Measurements from ENCODE around the gene PRSS16.
"Not testable (repeated sequence)": the region's sequence is repeated elsewhere in the genome, so short reads cannot be mapped to it uniquely, and the experiment has no call there.

PRSS16 gene, protein sequence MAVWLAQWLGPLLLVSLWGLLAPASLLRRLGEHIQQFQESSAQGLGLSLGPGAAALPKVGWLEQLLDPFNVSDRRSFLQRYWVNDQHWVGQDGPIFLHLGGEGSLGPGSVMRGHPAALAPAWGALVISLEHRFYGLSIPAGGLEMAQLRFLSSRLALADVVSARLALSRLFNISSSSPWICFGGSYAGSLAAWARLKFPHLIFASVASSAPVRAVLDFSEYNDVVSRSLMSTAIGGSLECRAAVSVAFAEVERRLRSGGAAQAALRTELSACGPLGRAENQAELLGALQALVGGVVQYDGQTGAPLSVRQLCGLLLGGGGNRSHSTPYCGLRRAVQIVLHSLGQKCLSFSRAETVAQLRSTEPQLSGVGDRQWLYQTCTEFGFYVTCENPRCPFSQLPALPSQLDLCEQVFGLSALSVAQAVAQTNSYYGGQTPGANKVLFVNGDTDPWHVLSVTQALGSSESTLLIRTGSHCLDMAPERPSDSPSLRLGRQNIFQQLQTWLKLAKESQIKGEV

DNA sequence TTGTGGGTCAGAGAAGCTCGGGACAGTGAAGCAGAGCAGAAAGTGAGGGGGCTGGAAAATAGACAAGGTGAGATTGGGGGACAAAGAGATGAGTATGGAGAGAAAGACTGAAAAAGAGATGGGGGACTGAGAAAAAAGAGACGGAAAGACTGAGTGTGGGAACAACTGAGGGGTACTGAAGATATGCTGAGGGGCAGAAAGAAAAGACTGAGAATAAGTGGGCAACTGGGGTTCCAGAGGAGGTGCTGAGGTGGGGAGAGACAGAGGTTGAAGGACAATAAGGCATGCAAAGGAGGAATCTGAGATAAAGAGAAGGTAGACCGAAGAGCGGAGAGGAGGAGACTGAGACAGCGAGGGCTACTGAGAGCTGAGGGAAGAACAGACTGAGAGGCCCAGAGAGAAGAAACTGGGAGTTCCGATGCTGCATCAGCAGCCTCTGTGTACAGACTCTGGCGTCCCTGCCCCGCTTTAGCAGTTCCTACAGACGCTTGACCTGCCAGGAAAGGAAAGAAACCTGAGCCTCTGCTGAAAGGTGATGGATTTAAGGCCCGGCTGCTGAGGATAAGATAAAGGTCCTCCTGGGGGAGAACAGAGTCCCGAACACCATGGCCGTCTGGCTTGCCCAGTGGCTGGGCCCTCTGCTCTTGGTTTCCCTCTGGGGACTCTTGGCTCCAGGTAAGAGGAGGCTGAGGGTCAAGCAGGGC is at the start of gene PRSS16:
PRSS16 (plus strand) TSS at position 569 of the 704 bp plus-strand sequence; CDS start at position 606, 37 bp downstream.
- no peak for DNase-seq (ENCODE audit: low read depth)

DNA sequence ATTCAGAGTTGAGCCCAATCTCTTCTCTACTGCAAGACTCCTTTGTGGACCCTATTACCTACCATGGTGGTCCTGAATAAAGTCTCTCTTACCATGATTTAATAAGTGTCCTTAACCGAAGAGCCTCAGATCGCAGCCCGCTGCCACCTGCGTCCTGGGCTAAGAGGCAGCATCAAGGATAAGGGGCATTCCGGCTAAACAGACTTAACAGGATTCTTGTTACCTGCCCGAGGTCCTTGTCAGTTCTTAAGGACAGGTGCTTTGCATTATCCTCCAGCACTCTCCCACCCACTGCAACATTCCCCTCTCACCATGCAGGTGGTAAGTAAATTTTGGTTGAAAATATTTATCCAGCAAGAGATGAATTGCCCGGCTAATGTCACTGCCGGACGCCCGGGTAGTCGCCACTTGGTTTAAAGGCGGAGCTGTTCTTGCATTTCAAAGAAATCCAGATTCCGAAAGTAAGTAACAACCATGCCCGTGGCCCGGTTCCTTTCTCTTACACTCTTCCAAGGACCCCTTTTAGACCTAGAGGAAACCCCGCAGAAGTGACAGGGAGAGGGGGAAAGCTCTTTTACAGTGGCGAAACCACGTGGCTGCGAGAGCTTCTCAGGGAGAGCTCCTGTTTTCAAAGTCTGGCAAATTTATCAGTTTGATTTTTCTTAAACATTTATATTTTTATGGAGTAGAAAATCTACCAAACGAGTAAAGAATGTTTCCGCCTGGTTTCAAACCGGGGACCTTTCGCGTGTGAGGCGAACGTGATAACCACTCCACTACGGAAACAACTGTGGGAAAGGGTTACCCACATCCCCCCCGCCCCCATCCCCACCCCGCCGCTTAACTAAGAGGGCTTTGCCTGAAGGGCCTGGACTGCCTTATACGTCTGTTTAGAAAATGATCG is 41.9 kb upstream of the PRSS16 start:
- DNase-seq (ENCODE audit: low read depth): no peak

DNA sequence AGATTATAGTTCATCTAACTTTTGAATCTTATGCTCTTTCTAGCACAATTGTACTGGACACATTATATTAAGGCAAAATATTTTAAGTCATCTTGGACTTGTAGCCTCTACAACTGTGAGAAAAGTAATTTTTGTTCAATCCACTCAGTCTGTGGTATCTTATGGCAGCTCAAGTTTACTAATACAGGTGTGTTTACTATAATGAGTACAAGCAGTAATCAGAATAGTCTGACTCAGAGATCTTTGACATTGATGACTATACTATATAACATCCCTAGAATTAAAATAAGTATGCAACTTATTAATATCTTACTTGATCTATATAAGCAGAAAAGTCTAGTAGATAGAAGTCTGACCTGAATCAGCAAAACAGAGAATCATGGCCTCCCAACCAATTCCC is 40.7 kb upstream of the PRSS16 start:
- no peak for DNase-seq (ENCODE audit: low read depth)

DNA sequence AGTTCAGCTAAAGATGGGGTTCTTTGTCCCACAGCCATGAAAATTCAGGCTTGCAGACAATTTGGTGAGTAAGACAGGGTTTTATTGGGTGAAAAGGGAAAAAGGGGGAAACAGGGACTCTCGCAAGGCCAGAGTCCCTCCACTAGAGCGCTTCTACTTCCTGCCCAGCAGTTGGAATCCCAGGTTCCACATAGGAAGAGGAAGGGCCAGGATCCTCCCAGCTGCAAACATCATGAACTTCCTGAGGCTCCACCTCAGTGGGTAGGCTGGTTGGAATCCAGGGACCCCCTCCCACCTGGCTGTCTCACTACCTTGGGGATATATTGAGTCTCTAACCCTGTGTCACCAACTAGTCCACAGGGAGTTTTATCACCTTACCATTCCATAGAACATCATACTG is 39.5 kb upstream of the PRSS16 start:
- DNase-seq (ENCODE audit: low read depth): no peak

DNA sequence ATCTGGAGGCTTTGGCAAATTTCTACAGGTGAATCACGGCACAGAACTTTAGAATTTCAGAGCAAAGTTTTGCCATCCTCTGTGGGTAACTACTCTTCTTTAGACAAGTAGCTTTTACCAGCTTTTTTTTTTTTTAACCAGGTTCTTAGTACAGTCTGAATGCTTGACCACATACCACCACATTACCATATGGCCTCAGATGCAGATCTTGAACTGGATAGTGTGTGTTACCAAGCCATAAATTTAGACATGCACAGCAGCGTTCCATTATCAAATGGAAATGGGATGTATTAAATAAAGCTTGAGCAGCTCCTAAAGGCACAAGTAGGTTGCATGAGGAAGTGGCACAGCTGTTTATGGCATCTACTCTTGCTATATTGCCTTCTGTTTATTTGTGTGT is 38.3 kb upstream of the PRSS16 start:
- DNase-seq (ENCODE audit: low read depth): no peak

DNA sequence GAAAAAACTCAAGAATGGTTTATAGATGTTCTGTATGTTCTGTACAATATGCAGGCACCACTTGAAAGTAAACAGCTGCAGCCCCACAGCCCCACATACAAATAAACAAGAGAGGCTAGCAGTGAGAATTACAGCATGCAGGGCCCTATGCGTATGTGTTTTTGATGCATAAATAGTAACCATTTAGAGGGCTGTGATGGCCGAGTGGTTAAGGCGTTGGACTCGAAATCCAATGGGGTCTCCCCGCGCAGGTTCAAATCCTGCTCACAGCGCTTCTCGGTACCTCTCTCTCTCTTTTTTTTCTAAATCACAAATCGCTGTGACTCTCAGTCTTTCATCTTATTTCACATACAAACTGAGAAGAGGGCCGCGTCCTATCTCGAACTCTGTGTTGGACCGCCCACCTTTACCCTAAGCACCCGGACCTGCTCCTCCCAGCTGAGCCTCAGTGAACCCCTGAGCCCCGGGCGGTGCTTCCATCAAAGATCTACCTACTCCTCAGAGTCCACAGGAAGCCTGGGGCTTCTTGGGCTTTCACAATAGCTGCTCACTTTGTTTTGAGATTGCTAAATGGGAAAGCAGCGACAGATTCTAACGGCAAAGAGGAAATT is 37.7 kb upstream of the PRSS16 start:
- DNase-seq (ENCODE audit: low read depth): no peak

DNA sequence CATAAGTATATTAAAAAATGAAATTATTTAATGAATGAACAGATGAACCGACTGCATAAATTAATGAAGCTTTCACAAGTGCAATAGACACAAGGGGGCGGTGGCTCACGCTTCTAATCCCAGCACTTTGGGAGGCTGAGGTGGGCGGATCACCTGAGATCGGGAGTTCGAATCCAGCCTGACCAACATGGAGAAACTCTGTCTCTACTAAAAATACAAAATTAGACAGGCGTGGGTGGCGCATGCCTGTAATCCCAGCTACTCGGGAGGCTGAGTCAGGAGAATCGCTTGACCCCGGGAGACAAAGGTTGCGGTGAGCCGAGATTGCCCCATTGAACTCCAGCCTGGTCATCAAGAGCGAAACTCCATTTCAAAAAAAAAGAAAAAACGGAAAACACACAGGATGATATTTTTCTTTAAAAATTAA is 34.4 kb upstream of the PRSS16 start:
- DNase-seq (ENCODE audit: low read depth): not testable (repeated sequence)

DNA sequence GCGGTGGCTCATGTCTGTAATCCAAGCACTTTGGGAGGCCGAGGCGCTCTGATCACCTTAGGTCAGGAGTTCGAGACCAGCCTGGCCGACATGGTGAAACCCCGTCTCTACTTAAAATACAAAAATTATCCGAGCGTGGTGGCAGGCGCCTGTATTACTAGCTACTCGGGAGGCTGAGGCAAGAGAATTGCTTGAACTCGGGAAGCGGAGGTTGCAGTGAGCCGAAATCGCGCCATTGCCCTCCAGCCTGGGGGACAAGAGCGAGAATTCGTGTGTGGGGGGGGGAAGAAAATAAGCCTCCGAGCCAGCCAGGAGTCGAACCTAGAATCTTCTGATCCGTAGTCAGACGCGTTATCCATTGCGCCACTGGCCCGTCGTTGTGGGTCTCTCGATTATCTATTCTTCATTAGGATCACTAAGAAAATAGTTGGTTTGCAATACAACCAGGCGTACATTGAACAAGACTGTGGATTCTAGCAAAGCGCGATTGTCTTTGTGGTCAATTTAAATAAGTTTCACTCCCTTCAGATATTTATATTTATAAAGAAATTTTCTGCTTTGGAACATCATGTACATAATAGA is 33.9 kb upstream of the PRSS16 start:
- DNase-seq (ENCODE audit: low read depth): no peak

DNA sequence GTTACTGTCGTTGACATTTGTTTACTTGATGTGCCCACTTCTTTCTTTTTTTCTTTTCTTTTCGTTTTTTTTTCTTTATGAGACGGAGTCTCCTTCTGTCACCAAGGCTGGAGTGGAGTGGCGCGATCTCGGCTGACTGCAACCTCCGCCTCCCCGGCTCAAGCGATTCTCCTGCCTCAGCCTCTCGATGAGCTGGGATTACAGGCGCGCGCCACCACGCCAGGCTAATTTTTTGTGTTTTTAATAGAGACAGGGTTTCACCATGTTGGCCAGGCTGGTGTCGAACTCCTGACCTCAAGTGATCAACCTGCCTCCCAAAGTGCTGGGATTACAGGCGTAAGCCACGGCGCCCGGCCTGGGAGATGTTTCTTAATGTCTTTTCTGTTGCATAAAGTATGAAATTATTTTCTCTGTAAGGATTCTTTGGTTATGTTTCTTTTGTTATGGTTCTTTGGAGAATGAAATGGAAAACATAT is 33.3 kb upstream of the PRSS16 start:
- DNase-seq (ENCODE audit: low read depth): no peak

DNA sequence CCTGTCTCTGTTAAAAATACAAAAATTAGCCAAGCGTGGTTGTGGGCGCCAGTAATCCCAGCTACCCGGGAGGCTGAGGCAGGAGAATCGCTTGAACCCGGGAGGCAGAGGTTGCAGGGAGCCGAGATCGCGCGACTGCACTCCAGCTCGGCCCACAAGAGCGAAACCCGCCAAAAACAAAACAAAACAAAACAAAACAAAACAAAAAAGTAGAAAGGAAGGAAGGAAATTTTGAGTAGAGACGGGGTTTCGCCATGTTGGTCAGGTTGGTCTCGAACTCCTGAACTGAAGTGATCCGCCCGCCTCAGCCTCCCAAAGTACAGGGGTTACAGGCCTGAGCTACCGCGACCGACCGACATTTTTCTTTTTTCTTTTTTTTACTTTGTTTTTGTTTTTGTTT is 30.6 kb upstream of the PRSS16 start:
- no peak for DNase-seq (ENCODE audit: low read depth)

DNA sequence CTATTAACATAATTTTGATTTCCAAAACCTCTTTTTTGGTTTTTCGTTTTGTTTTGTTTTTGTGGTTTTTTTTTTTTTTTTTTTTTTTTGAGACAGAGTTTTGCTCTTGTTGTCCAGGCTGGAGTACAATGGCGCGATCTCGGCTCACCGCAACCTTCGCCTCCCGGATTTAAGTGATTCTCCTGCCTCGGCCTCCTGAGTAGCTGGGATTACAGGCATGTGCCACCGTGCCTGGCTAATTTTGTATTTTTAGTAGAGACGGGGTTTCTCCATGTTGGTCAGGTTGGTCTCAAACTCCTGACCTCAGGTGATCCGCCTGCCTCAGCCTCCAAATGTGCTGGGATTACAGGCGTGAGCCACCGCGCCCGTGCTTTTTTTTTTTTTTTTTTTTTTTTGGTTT is 24.5 kb upstream of the PRSS16 start:
- DNase-seq (ENCODE audit: low read depth): not testable (repeated sequence)

DNA sequence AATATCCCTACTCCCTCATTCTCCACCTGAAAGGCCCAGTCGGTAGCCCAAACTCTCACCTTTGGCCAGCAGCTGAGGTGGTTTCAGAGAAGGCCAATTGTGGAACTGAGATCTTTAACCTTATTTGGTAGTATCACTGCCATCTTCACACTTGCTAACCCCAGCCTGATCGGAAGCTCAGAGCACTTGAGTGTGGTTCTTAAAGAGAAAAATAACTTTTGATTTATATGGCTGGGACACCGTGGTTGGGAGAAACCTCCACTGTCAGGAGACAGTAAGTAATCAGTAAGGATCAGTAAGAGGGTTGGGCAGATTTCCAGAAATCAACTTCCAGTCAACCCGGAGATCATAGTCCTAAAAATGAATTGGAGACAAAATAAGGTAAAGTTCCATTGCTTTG is 22.8 kb upstream of the PRSS16 start:
- no peak for DNase-seq (ENCODE audit: low read depth)

DNA sequence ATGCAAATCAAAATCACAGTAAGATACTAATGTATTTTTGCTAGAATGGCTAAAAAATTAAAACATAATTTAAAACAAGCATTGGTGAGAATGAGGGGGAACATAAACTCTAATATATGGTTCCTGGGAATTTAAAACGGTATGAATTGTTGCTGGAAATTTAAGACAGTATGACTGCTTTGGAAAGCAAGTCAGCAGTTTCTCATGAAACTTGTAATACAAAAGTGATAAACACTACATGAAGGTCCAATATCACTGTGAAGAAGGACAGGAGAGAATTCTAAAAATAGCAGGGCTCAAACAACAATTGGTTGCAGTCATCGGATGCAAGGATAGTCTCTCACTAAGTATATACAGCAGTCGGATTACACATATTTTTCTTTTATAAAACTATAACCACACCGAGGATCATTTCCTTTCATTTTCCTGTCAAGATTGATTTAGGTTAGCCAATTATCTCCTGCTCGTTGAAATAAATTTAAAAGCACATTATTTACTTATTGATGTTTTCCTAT is 18.5 kb upstream of the PRSS16 start:
- no peak for DNase-seq (ENCODE audit: low read depth)

DNA sequence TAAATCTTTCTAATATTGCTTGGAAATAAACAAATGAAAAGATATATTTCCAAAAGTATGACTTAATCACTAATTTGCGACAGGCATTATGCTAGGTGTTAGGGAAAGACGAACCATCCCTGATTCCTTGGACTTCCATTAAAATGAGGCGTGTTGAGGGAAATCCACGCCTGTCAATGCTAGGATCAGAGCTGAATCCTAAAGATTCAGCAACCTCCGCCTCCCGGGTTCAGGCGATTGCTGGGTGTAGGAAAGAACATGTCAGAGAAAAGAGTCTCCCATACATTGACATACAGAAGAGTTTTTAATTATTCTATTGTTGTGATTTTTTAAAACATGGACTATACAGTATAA is 16.8 kb upstream of the PRSS16 start:
- DNase-seq (ENCODE audit: low read depth): no peak

DNA sequence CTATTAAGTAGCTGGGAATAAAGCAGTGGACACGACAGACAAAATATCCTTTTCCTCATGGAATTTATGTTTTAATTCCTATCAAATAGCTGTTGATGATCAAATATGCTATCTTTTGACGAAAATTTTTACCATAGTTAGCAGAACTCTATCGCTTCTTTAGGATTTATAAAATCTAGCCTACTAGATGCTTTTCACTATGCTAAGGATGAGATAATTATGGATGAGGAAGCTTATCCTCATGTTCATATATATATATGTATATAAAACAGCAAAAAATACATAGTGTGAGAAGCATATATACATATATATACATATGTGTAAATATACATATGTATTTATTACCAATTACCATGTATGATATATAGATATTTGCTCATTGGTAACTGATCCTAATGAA is 12.9 kb upstream of the PRSS16 start:
- DNase-seq (ENCODE audit: low read depth): no peak

DNA sequence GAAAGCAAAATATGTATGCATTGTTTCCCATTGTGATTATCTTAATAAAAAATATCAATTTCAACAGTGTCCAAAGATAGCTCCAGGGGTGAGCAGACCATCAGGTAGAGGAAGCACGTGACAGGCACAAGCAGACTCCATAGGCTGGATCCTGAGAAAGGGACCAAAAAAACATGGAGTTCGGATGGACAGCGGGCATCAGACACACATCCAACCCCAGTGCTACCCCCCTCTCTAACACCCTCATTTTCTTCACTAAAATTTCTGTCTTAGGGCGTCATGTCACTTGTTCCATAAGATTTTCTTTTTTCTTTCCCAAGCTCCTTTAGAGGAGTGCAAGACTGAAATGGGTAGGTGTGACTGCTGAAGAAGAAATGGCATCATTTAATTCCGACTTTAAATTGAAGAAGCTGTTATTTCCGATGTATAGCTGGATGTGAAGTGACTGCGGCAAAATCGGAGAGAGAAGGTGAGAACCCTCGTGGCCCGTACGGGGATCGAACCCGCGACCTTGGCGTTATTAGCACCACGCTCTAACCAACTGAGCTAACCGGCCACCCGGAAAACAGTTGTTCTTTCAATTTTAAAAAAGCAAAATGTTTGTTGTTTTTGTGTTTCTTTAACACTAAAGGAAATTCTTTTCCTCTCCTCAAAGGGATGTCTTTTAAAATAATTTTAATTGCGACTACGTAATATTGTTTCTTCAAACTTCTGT is 10.3 kb upstream of the PRSS16 start:
- DNase-seq (ENCODE audit: low read depth): no peak

DNA sequence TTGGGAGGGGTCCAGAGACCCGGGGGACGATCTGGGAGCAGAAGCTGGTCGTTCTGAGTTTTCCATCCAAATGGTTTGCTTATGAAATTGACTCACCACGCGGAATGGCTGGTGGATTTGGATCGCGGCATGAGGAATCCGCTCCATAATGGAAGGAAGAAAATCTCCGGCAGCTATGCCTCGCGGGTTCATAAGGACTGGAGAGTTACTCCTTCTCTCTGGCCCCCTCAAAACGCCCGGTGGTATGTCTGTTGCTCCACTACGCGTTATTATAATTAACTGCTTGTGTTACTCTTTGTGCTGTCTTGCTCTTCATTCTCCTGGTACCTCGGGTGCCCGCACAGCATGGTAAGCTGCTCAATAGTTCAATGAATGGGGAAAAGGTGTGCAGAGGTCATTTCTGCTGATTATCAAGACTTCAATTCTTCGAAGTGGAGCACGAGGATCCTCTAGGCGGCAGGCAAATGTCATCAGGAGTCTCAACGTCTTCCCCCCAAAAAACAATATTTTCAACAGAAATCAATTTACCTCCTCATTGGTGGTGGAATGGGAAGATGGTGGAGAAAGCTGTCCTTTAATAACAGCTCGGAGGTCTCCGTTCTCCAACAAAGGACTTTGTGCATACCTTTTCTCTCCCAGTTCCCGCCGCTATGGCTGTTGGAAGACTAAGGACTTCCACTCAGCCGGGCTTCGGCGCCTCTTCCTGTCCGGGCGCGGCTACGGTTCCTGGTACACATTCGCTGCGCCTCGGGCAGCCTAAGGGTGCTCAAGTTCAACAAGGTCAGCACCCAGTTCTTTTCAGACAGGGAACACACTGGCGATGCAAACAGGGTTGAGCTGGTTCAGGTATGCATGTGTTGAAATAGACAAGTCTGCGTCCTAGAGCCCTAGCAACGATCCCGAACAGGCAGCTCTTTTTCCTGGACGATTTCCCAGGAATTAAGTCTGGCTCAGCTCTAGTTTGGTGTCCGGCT is 9.2 kb upstream of the PRSS16 start:
- DNase-seq (ENCODE audit: low read depth): no peak

DNA sequence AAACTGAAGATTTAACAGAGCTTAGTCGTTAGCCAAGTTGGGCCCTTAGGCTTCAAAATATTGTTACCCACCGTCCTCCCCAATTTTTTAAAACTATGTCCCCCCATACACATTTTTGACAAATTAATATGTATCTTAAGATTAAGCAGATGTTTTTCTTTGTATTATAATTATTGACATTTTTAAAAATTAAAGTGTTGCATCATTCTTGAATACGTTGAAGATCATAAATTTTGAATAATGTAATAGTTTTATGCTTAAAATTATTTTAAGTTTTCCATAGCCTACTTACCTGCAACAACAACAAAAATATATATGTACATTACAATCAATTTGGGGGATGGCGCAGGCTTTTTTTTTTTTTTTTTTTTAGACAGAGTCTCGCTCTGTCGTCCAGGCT is 8.2 kb upstream of the PRSS16 start:
- no peak for DNase-seq (ENCODE audit: low read depth)

DNA sequence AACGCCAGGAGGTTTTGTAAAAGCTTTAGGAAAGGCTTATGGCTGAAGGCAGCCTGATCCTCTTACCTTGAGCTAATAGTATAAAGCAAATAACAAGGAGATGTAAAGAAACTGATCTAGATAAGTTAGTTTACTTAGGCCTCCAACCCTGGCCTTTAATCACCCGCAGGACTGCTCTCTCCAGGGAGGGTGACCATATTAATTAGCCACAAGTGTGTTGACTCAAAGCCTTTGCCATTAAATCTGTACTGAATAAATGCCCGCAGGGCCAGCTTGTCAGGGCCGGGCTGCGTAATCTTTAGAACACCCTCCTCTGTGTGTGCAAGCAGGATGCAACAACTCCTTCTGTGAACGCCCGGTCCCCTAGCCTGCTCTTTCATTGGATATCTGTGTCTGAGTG is 6.1 kb upstream of the PRSS16 start:
- no peak for DNase-seq (ENCODE audit: low read depth)

Measured in stimulated activated CD4-positive, alpha-beta T cell treated with anti-CD3 and anti-CD28 coated beads, Interleukin-2, amount 100 ng/mL, for 4 hours (primary cell).